Brain microvascular endothelial cell (primary cell): Measurements from ENCODE around the gene CTTN.

Experiments
- DNase-seq: peaks from one replicate; pipeline ENCODE4 v3.0.0-alpha.2; 2020
- H3K27ac ChIP-seq: fragments of 250-450 bp; sonication (Bioruptor Pico); 2 replicates; pipeline ENCODE4 v1.5.1; 2020; ENCODE audit warnings: mild to moderate bottlenecking, moderate library complexity
- H3K27me3 ChIP-seq: fragments of 250-450 bp; sonication (Bioruptor Pico); replicated peaks from 2 replicates; pipeline ENCODE4 v1.5.1; 2020; ENCODE audit warnings: mild to moderate bottlenecking
- H3K36me3 ChIP-seq: fragments of 250-450 bp; sonication (Bioruptor Pico); replicated peaks from 2 replicates; pipeline ENCODE4 v1.5.1; 2020; ENCODE audit warnings: mild to moderate bottlenecking
- H3K4me3 ChIP-seq: 2 replicates; pipeline ENCODE4 v1.5.1; 2011; ENCODE audit warnings: low read depth, mild to moderate bottlenecking, control low read depth, low read length, moderate library complexity
- CTCF ChIP-seq: IDR thresholded peaks from 2 replicates; pipeline ENCODE4 v1.5.1; 2011; ENCODE audit warnings: low read depth, mild to moderate bottlenecking, moderate library complexity, low read length, control low read depth, inconsistent platforms; ENCODE audit errors: missing control alignments
- in situ Hi-C: cut with HindIII; loops from 2 replicates; pipeline ENCODE4 v1.10.0; 2017; ENCODE audit warnings: low sequenced_read_pairs, low pct_ligation_motif_present

Gene CTTN

GRCh38 chr11:70423523-70424505, 25.5 kb downstream of the CTTN start:
- peaks cover 91% of the 10 kb centered on the region for H3K36me3 ChIP-seq
- no peak overlapping the region for H3K4me3 ChIP-seq
- in situ Hi-C loops = no loop called here
- DNase-seq = peak; percentile 94
- H3K27ac ChIP-seq = peak overlapping the region; percentile 24
- no peaks in the 10 kb centered on the region for H3K27me3 ChIP-seq
- TF ChIP-seq CTCF = no peak

GRCh38 chr11:70424765-70425344, 26.5 kb downstream of the CTTN start:
- H3K27ac ChIP-seq = no peak overlapping the region
- no peak overlapping the region for H3K4me3 ChIP-seq
- in situ Hi-C loops = no loop called here
- DNase-seq = no peak
- peaks cover 91% of the 10 kb centered on the region for H3K36me3 ChIP-seq
- TF ChIP-seq CTCF = no peak
- H3K27me3 ChIP-seq = no peaks in the 10 kb centered on the region

- peaks cover 94% of the 10 kb centered on the region for H3K36me3 ChIP-seq
- no peak overlapping the region for H3K4me3 ChIP-seq
- no peak overlapping the region for H3K27ac ChIP-seq
- no peak for DNase-seq
- in situ Hi-C loops = no loop called here
- no peaks in the 10 kb centered on the region for H3K27me3 ChIP-seq
- TF ChIP-seq CTCF = no peak
These were observed 29.1 kb downstream of the CTTN start for GRCh38 chr11:70427436-70427835.

GRCh38 chr11:70428701-70429427, 30.5 kb downstream of the CTTN start:
- no peak overlapping the region for H3K27ac ChIP-seq
- in situ Hi-C loops = no loop called here
- no peak overlapping the region for H3K4me3 ChIP-seq
- no peak for TF ChIP-seq CTCF
- DNase-seq = no peak
- no peaks in the 10 kb centered on the region for H3K27me3 ChIP-seq
- H3K36me3 ChIP-seq = peaks cover 94% of the 10 kb centered on the region

GRCh38 chr11:70429428-70429705, 31.0 kb downstream of the CTTN start:
- peaks cover 95% of the 10 kb centered on the region for H3K36me3 ChIP-seq
- no peaks in the 10 kb centered on the region for H3K27me3 ChIP-seq
- DNase-seq = no peak
- no peak for TF ChIP-seq CTCF
- H3K4me3 ChIP-seq = no peak overlapping the region
- no peak overlapping the region for H3K27ac ChIP-seq
- in situ Hi-C loops = no loop called here
